H1 (cell line): ENCODE measurements around the gene BRD1. TPM values are rescaled to one million over a fixed set of nuclear protein-coding genes. Genes with fewer than 3 reads are reported as not detected.

ENCODE experiments used
- CHD2 ChIP-seq: IDR thresholded peaks from 2 replicates; pipeline ENCODE4 v1.6.1; 2012; ENCODE audit warnings: low read length, improper control_type of control experiment
- EGR1 ChIP-seq: IDR thresholded peaks from 2 replicates; pipeline ENCODE4 v1.6.1; 2011; ENCODE audit warnings: low read depth, low read length, borderline replicate concordance
- HDAC6 ChIP-seq: IDR thresholded peaks from one replicate; pipeline ENCODE4 v1.7.1; 2012; ENCODE audit warnings: low read depth, mild to moderate bottlenecking, inconsistent platforms, low read length, moderate library complexity
- JUND ChIP-seq: IDR thresholded peaks from 2 replicates; pipeline ENCODE4 v1.6.1; 2011; ENCODE audit warnings: mild to moderate bottlenecking, improper control_type of control experiment, low read length
- MAFK ChIP-seq: IDR thresholded peaks from 2 replicates; pipeline ENCODE4 v1.6.1; 2012; ENCODE audit warnings: low read depth, mild to moderate bottlenecking, improper control_type of control experiment, low read length
- NANOG ChIP-seq: IDR thresholded peaks from 2 replicates; pipeline ENCODE4 v1.6.1; 2011; ENCODE audit warnings: low read length, low read depth, mild to moderate bottlenecking, inconsistent platforms; ENCODE audit not compliant: insufficient read depth, poor library complexity, severe bottlenecking
- TAF7 ChIP-seq: optimal IDR thresholded peaks from 2 replicates; pipeline ENCODE3; 2011; ENCODE audit warnings: low read depth, mild to moderate bottlenecking, inconsistent platforms, low read length, moderate library complexity, borderline replicate concordance
- polyA plus RNA-seq, 7 experiments: library from polyadenylated mRNA; depleted of rRNA in 3 of 7; stranded (reverse) in 5 of 7; unstranded in 2 of 7; fragments of >200 nt in 5 of 7; fragments of 200-250 nt in 2 of 7; gene quantifications; 1 replicate in 5 of 7; 2 replicates in 1 of 7; 4 replicates in 1 of 7; pipeline versions ENCODE4 v1.2.1 to v1.2.3, GENCODE V29; 2011 to 2013; ENCODE audit warnings: missing spikeins in 2 of 7, mixed read lengths in 2 of 7
- total RNA-seq: library from RNA; stranded (reverse); fragmentation: NEBNext Ultra II Directional; extraction: Animal tissue kit (Norgen Biotek cat#: 25700); gene quantifications from 2 replicates; pipeline ENCODE4 v1.2.1, GENCODE V29; 2021

BRD1 gene
- total and polyA plus RNA-seq, 2 of the 8 experiments (the other 6 are each of a cell fraction or from before 2014, with no cell fraction given): 6.8 to 34.0 TPM

DNA sequence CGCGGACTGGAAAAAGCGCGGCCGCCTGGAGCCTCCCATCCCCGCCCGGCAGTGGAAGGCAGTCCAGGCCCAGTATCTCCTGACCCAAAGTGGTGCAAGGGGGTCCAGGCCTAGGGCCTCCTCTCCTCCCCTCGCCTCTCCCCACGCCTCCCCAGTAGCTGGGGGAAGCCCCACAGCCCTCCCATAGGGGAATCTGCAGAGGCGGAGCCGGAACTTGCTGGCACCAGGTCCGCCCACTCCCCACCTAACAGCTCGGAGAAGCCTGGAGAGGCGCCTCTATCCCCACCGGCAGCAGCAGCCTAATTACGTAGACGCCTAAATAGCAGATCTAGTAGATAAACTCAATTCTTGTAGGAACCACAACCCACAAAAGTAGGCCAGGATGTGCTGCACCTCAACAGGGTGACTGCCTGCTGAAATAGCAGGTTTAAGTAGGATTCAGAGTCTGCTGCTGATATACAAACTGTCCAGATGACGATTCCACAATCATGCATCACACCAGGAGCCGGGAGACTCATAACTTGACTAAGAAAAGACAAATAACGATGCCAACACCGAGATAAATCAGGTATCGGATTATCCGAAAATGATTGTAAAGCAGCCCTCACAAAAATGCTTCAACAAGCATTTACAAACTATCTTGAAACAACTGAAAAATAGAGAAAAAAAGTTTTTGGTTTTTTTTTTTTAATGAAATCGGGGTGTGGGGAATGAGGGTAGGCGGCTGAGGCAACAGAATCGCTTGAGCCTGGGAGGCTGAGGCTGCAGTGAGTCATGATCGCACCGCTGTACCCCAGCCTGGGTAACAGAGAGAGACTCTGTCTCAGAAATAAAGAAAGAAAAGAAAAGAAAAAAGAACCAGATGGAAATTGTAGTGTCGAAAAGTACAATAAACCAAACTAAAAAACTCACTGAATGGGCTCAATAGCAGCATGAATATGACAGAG, 11.4 kb upstream of the BRD1 start (continued):
- TF ChIP-seq EGR1 (no peak), TAF7 (no peak), JUND (no peak), NANOG (no peak), CHD2 (no peak), HDAC6 (no peak), MAFK (no peak)
